ENCODE measurements around the gene CDH26.

DNA sequence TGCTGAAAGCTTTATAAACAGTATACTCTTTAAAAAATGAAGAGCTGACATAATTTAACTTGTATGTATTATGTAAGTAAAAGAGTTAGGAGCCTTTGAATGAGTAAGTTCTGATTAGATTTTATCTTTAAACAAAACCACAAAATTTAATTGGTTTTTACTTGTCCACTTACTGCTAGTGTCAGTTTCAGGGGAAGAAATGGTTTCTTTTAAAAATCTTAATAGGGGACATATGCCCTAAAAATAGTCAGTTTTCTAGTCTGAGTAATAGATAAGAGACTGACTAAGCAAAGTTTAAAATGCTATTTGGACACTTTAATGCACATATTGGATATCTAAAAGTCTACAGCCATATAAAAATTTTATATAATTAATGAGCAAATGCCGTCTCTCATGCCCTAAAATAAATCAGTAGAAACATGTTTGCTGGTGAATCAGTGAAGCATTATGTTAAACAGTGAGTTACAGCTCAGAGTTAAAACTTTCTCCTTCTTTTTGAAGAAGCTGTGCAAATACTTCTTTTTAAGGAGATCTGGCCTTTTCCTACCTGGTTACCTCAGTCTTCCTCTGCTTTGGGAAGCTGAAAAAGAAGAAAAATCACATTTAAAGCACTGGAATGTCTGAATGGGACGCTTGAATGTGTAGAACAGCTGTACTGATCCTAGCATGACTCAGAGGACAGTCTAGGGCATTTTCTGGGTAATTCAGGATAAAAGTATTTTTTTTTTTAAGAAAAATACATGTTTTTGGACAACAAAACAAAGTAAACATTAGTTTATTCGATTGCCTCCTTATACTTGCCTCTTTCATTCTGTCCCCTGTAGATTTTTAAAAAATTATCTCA is 55.3 kb downstream of the CDH26 start:
- TF ChIP-seq, protein P1, sequence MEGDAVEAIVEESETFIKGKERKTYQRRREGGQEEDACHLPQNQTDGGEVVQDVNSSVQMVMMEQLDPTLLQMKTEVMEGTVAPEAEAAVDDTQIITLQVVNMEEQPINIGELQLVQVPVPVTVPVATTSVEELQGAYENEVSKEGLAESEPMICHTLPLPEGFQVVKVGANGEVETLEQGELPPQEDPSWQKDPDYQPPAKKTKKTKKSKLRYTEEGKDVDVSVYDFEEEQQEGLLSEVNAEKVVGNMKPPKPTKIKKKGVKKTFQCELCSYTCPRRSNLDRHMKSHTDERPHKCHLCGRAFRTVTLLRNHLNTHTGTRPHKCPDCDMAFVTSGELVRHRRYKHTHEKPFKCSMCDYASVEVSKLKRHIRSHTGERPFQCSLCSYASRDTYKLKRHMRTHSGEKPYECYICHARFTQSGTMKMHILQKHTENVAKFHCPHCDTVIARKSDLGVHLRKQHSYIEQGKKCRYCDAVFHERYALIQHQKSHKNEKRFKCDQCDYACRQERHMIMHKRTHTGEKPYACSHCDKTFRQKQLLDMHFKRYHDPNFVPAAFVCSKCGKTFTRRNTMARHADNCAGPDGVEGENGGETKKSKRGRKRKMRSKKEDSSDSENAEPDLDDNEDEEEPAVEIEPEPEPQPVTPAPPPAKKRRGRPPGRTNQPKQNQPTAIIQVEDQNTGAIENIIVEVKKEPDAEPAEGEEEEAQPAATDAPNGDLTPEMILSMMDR (conservative IDR thresholded peaks at IDR 0.05; ENCODE audit: low read length): no peak
- no peak for TF ChIP-seq EZH2phosphoT487 (IDR thresholded peaks at IDR 0.05; ENCODE audit: borderline replicate concordance, low read depth, low read length)

All from OCI-LY7 (cell line).